Neural crest cell (in vitro differentiated cells): ENCODE measurements around the gene PHF12. TPM values are rescaled to one million over a fixed set of nuclear protein-coding genes. Genes with fewer than 3 reads are reported as not detected.

ENCODE experiments used
- DNase-seq: peaks from one replicate; pipeline ENCODE4 v3.0.0; 2021; ENCODE audit warnings: low read depth, mixed read lengths, low spot score
- H3K27ac Mint-ChIP-seq: one replicate; pipeline ENCODE4 v1.8.0; 2021; ENCODE audit warnings: mild to moderate bottlenecking, mixed read lengths; ENCODE audit not compliant: unreplicated experiment
- H3K27me3 Mint-ChIP-seq: 2 replicates; pipeline ENCODE4 v1.8.0; 2021; ENCODE audit warnings: low read depth, mild to moderate bottlenecking, mixed read lengths
- H3K36me3 Mint-ChIP-seq: 2 replicates; pipeline ENCODE4 v1.8.0; 2021; ENCODE audit warnings: low read depth, mild to moderate bottlenecking, mixed read lengths
- H3K4me1 Mint-ChIP-seq: 2 replicates; pipeline ENCODE4 v1.8.0; 2021; ENCODE audit warnings: mixed read lengths
- H3K4me3 Mint-ChIP-seq: one replicate; pipeline ENCODE4 v1.8.0; 2021; ENCODE audit warnings: mild to moderate bottlenecking, mixed read lengths
- H3K9me3 Mint-ChIP-seq: 2 replicates; pipeline ENCODE4 v1.8.0; 2021; ENCODE audit warnings: mixed read lengths
- total RNA-seq: library from RNA; stranded (reverse); gene quantifications from 2 replicates; pipeline ENCODE4 v1.2.1, GENCODE V29; 2021
- TF ChIP-seq, protein P1 (sequence below): fragments of 200-600 bp; sonication (generic); conservative IDR thresholded peaks from 2 replicates; pipeline ENCODE4 v1.5.0; 2021; ENCODE audit warnings: antibody characterized with exemption, mild to moderate bottlenecking

PHF12 gene
- total RNA-seq, 1 donor from 2014 or later = 64.7 TPM

GRCh38 chr17:28988475-28988874 is 37.2 kb upstream of the PHF12 start:
- H3K9me3 Mint-ChIP-seq = no peaks in the 10 kb centered on the region
- H3K4me1 Mint-ChIP-seq = peaks cover 4% of the 10 kb centered on the region
- H3K27ac Mint-ChIP-seq = no peak overlapping the region
- no peak for DNase-seq
- peaks cover 19% of the 10 kb centered on the region for H3K27me3 Mint-ChIP-seq
- TF ChIP-seq, protein P1, sequence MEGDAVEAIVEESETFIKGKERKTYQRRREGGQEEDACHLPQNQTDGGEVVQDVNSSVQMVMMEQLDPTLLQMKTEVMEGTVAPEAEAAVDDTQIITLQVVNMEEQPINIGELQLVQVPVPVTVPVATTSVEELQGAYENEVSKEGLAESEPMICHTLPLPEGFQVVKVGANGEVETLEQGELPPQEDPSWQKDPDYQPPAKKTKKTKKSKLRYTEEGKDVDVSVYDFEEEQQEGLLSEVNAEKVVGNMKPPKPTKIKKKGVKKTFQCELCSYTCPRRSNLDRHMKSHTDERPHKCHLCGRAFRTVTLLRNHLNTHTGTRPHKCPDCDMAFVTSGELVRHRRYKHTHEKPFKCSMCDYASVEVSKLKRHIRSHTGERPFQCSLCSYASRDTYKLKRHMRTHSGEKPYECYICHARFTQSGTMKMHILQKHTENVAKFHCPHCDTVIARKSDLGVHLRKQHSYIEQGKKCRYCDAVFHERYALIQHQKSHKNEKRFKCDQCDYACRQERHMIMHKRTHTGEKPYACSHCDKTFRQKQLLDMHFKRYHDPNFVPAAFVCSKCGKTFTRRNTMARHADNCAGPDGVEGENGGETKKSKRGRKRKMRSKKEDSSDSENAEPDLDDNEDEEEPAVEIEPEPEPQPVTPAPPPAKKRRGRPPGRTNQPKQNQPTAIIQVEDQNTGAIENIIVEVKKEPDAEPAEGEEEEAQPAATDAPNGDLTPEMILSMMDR = no peak
- no peaks in the 10 kb centered on the region for H3K36me3 Mint-ChIP-seq
- H3K4me3 Mint-ChIP-seq = no peak overlapping the region

GRCh38 chr17:28986714-28987655 is 35.7 kb upstream of the PHF12 start:
- Mint-ChIP-seq H3K27me3 (peaks cover 26% of the 10 kb centered on the region), H3K27ac (no peak overlapping the region), H3K4me3 (no peak overlapping the region)

DNA sequence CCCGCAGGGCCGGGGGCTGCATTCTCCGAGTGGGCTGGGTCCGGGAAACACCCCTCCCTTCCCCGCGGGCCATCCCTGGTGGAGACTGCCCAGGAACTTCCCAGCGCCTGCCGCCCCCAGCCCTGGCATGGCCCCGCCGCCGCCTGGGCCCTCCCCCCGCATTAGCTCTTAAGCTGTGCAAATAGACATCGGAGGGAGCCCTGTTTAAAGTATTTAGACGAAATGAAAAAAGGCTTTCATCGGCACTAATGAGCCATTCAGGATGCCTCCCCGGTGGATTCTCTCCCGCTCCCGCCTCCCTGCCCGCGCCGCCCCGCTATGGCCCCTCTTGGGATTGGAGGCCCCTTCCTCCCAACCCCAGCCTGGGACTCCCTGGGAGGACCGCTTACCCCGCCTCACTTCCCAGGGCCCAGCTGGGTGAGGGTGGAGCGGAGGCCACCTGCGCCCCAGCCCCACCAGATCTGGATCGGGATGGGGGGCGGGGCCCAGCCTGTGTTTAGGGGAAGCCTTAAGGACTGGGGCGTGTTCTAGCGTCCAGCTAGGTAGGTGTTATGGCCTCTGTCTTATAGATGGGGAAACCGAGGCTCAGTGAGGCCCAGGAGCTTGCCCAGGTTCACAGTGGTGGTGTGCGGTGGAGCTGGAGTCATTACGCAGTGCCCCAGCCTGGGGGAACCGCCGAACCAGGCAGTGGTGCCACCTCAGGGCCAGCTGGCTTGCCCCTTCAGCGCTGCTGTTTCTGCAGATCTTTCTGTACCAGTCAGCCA is 34.8 kb upstream of the PHF12 start:
- no peak overlapping the region for H3K27ac Mint-ChIP-seq
- peaks cover 15% of the 10 kb centered on the region for H3K4me1 Mint-ChIP-seq
- TF ChIP-seq, protein P1 = no peak
- no peak overlapping the region for H3K4me3 Mint-ChIP-seq
- H3K27me3 Mint-ChIP-seq = peaks cover 26% of the 10 kb centered on the region
- no peak for DNase-seq
- no peaks in the 10 kb centered on the region for H3K9me3 Mint-ChIP-seq
- no peaks in the 10 kb centered on the region for H3K36me3 Mint-ChIP-seq

More at GRCh38 chr17:28986714-28987655, 35.7 kb upstream of the PHF12 start:
- TF ChIP-seq, protein P1 = no peak
- H3K4me1 Mint-ChIP-seq = peaks cover 15% of the 10 kb centered on the region
- no peak for DNase-seq
- no peaks in the 10 kb centered on the region for H3K36me3 Mint-ChIP-seq
- no peaks in the 10 kb centered on the region for H3K9me3 Mint-ChIP-seq

DNA sequence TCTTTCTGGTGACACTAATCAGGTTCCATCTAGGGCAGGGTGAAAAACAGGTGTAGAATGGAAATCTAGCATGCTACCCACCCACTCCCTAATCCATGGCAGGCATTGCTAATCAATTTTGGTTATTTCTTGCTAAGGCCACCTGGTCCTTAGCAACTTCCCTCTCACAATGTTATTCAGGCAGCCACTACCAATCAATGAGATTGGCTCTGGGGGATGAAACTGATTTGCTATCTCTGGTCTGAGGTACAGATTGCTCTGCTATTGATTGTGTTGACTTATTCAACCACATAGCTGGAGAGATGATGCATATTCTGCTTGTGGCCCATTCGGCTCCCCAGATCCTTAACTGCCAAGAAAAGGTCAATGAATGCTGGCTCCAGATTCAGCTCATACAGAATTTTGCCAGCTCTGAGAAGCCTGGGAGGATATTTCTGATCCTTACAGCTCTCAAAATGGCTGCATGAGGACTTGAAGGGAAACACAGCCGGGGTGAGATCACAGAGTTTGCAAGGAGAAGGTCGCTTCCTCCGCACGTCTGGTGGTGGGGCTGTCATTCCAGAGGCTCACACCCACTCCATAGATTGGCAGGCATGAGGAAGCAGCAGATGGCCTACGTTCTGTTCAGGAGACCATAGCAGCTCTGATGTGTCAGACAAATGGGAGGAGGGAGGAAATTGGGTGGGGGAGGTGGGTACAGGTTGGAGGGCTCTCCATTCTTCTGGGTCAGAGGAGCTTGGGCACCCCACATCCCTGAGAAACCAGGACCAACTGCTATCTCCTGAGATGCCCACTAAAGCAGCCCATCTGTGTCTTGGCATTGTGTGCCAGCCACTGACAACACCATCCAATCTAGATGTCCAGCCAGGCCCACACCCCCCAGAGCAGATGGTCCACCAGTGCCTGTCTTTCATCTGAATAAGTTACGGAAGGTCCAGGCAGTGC is 32.2 kb upstream of the PHF12 start:
- no peaks in the 10 kb centered on the region for H3K36me3 Mint-ChIP-seq
- no peak overlapping the region for H3K27ac Mint-ChIP-seq
- H3K9me3 Mint-ChIP-seq = no peaks in the 10 kb centered on the region
- H3K4me3 Mint-ChIP-seq = no peak overlapping the region
- TF ChIP-seq, protein P1 = no peak
- peaks cover 15% of the 10 kb centered on the region for H3K4me1 Mint-ChIP-seq
- DNase-seq = no peak
- peaks cover 30% of the 10 kb centered on the region for H3K27me3 Mint-ChIP-seq
